NB4 (cell line): ENCODE data around the gene WASF3.

Experiments used
- CTCF ChIP-seq: IDR thresholded peaks from one replicate; pipeline ENCODE4 v1.5.1; 2012; ENCODE audit warnings: low read depth, low read length
- MAX ChIP-seq: IDR thresholded peaks from 2 replicates; pipeline ENCODE4 v1.6.1; 2011; ENCODE audit warnings: low read depth, low read length
- POLR2A ChIP-seq: IDR thresholded peaks from 2 replicates; pipeline ENCODE4 v1.6.1; 2011; ENCODE audit warnings: mild to moderate bottlenecking; ENCODE audit not compliant: insufficient read length; ENCODE audit errors: extremely low read depth

- TF ChIP-seq CTCF: peak; percentile 38
- no peak for TF ChIP-seq POLR2A
- no peak for TF ChIP-seq MAX
Observed at GRCh38 chr13:26656919-26657318, 99.4 kb downstream of the WASF3 start.
